ENCODE data around the gene CLCN3.

DNA sequence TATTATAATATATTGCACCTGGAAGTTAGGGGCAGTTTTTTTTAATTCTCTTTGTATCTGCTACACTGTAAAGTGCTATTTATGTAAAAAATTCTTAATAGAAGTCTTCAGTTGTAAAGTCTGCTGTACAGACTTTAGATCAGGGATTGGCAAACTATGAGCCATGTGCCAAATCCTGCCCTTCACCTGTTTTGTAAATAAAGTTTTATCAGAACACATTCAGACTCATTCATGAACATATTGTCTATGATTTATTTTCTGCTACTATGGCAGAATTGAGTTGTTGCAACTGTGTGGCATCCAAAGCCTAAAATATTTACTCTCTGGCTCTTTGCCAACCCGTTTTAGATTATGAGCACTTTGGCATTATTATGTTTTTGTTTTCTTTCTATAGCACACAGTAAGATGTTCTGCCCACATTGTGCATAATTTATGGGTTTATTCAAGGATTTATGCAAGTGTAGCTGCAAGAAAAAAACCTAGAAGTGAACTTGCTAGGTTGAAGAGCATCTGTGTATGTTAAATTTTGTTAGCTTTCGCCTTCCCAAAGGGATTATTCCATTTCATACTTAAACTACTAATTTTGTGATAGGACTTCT, 56.9 kb downstream of the CLCN3 start:
- TF ChIP-seq, protein P1, sequence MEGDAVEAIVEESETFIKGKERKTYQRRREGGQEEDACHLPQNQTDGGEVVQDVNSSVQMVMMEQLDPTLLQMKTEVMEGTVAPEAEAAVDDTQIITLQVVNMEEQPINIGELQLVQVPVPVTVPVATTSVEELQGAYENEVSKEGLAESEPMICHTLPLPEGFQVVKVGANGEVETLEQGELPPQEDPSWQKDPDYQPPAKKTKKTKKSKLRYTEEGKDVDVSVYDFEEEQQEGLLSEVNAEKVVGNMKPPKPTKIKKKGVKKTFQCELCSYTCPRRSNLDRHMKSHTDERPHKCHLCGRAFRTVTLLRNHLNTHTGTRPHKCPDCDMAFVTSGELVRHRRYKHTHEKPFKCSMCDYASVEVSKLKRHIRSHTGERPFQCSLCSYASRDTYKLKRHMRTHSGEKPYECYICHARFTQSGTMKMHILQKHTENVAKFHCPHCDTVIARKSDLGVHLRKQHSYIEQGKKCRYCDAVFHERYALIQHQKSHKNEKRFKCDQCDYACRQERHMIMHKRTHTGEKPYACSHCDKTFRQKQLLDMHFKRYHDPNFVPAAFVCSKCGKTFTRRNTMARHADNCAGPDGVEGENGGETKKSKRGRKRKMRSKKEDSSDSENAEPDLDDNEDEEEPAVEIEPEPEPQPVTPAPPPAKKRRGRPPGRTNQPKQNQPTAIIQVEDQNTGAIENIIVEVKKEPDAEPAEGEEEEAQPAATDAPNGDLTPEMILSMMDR (IDR thresholded peaks at IDR 0.05): no peak
- TF ChIP-seq POLR2AphosphoS5 (IDR thresholded peaks at IDR 0.05) (no peak), POLR2A (IDR thresholded peaks at IDR 0.05) (no peak)
